SK-N-SH (cell line): ENCODE results near the gene PRELP.

Experiments
- EP300 ChIP-seq, 2 experiments: IDR thresholded peaks; 2 replicates each; pipeline versions ENCODE4 v1.4.0 to v1.6.1; 2012; ENCODE audit warnings: borderline replicate concordance in 1 of 2, low read depth in 1 of 2, low read length in 1 of 2
- FOXM1 ChIP-seq: IDR thresholded peaks from 2 replicates; pipeline ENCODE4 v1.4.0; 2012; ENCODE audit warnings: low read depth, mild to moderate bottlenecking

GRCh38 chr1:203526130-203526529 lies 50.5 kb downstream of the PRELP start:
- no peak for TF ChIP-seq FOXM1
- no peak for TF ChIP-seq EP300 (IDR thresholded peaks at IDR 0.05; ENCODE audit: borderline replicate concordance in 1 of 2, low read depth in 1 of 2, low read length in 1 of 2)
